RWPE2 (cell line): ENCODE data around the gene NET1.

Experiments
- ATAC-seq: fragments of 200-7000 bp; cut with Tn5 transposase; 3 replicates; pipeline ENCODE4 v1.9.1; 2021; ENCODE audit warnings: low read depth
- DNase-seq: peaks from one replicate; pipeline ENCODE4 v3.0.0-alpha.2; 2020; ENCODE audit warnings: low spot score
- H3K27ac ChIP-seq: fragments of 450-650 bp; 2 replicates; pipeline ENCODE4 v1.5.1; 2017; ENCODE audit warnings: mild to moderate bottlenecking; ENCODE audit not compliant: poor library complexity, severe bottlenecking
- H3K27me3 ChIP-seq: fragments of 250-450 bp; sonication (Bioruptor Pico); 2 replicates; pipeline ENCODE4 v1.5.1; 2021; ENCODE audit warnings: mild to moderate bottlenecking, moderate library complexity; ENCODE audit not compliant: insufficient read depth, poor library complexity, severe bottlenecking
- H3K36me3 ChIP-seq: fragments of 250-450 bp; sonication (Bioruptor Pico); 2 replicates; pipeline ENCODE4 v1.5.1; 2020; ENCODE audit warnings: low read depth, mild to moderate bottlenecking, moderate library complexity
- H3K4me1 ChIP-seq: fragments of 250-450 bp; sonication (Bioruptor Pico); 2 replicates; pipeline ENCODE4 v1.5.1; 2021; ENCODE audit warnings: mild to moderate bottlenecking, moderate library complexity; ENCODE audit not compliant: insufficient read depth, poor library complexity, severe bottlenecking
- H3K4me3 ChIP-seq: fragments of 250-450 bp; sonication (Bioruptor Pico); 2 replicates; pipeline ENCODE4 v1.5.1; 2021; ENCODE audit warnings: mild to moderate bottlenecking, moderate library complexity; ENCODE audit not compliant: severe bottlenecking
- H3K9me3 ChIP-seq: fragments of 250-450 bp; sonication (Bioruptor Pico); 2 replicates; pipeline ENCODE4 v1.5.1; 2021; ENCODE audit warnings: mild to moderate bottlenecking, moderate library complexity; ENCODE audit not compliant: severe bottlenecking
- TF ChIP-seq, protein P1 (sequence below): fragments of 450-650 bp; IDR thresholded peaks from one replicate; pipeline ENCODE4 v1.5.1; 2017; ENCODE audit warnings: mild to moderate bottlenecking, moderate library complexity; ENCODE audit not compliant: poor library complexity, severe bottlenecking

NET1 gene

DNA sequence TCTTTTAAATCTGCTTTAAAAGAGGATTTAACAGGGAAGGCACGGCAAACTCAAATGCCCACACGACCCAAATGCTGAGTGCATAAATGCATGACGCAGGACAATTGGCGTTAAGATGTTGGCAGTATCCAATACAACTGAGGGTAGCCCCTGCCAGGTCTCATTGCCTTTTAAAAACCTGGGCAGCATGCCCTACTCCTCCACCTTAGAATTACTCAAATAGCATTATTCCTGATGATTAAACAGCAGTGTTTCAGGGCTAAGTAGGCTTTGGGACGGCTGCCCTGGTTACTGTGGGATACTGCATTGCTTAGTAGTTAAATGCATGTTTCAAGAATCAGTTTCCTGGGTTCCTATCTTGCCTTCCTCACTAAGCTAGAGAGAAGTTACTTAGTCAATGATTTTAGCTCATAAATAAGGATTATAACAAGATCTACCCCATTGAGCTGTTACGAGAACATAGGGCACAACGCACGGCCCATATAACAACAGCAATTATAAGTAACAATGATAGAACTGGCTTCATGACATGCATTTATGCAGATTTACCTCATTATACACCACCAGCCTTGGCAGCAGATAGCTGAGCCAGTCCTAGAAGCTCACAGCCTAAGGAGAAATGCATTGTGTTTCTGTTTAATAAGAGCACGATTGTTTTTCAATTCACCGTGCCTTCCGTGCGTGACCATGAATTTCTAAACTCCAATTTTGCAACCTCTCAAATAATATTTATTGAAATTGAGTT is 15.6 kb upstream of the NET1 start:
- no peak for ATAC-seq

DNA sequence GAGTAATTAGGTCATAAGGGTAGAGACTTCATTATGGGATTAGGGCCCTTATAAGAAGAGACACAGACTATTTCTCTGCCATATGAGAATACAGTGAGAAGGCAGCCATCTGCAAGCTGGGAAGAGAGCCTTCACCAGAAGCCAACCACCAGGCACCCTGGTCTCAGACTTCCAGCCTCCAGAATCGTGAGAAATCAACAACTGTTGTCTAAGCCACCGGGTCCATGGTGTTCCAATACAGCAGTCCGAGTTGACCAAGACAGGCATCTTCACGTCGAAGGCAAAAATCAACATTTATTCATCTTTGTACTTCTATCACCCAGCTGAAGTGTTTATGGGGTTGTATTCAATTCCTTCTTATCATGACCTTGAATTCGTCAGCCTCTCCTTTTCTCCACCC is 13.0 kb upstream of the NET1 start:
- no peaks in the 10 kb centered on the region for H3K27me3 ChIP-seq

More for the DNA sequence above, 15.6 kb upstream of the NET1 start:
- no peaks in the 10 kb centered on the region for H3K27me3 ChIP-seq
- no peaks in the 10 kb centered on the region for H3K36me3 ChIP-seq
- no peak overlapping the region for H3K27ac ChIP-seq
- no peaks in the 10 kb centered on the region for H3K4me1 ChIP-seq
- TF ChIP-seq, protein P1, sequence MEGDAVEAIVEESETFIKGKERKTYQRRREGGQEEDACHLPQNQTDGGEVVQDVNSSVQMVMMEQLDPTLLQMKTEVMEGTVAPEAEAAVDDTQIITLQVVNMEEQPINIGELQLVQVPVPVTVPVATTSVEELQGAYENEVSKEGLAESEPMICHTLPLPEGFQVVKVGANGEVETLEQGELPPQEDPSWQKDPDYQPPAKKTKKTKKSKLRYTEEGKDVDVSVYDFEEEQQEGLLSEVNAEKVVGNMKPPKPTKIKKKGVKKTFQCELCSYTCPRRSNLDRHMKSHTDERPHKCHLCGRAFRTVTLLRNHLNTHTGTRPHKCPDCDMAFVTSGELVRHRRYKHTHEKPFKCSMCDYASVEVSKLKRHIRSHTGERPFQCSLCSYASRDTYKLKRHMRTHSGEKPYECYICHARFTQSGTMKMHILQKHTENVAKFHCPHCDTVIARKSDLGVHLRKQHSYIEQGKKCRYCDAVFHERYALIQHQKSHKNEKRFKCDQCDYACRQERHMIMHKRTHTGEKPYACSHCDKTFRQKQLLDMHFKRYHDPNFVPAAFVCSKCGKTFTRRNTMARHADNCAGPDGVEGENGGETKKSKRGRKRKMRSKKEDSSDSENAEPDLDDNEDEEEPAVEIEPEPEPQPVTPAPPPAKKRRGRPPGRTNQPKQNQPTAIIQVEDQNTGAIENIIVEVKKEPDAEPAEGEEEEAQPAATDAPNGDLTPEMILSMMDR, result no peak
- no peaks in the 10 kb centered on the region for H3K9me3 ChIP-seq
- no peak for DNase-seq
- H3K4me3 ChIP-seq, result no peak overlapping the region

DNA sequence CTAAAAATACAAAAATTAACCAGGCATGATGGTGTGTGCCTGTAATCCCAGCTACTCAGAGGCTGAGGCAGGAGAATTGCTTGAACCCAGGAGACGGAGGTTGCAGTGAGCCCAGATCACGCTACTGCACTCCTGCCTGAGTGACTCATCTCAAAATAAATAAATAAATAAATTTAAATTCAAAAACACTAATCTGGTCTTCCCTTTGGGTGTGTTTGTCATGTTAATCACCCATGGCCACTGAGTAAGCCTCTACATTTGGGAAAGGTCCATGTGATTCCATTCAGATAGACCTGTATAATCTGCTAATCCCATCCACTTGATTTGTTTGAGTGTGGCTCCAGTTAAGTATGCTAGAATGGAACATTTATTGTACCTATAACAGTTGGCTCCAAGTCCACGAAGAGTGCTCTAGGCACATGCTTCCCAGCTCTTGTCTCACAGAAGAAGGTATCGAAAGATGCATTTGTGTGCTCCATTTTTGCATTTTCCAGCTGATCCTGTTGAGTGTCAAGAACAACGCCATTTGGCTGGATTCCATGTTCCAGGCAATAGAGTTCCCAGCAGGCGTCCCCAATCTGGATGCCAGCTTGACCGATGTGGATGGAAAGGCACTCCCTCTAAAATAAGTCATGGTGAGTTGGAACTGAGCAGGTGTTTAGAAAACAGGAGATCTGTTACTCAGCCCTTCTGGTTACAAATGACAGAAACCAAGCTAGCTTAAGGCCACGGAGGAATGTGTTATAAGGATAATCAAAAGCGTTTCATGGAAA is 11.7 kb upstream of the NET1 start:
- Histone ChIP-seq H3K4me3 (no peak overlapping the region), H3K9me3 (no peaks in the 10 kb centered on the region), H3K27me3 (no peaks in the 10 kb centered on the region), H3K4me1 (peaks cover 8% of the 10 kb centered on the region), H3K36me3 (no peaks in the 10 kb centered on the region), H3K27ac (no peak overlapping the region)
- DNase-seq (no peak), ATAC-seq (no peak)
- TF ChIP-seq, protein P1, result no peak

More for the DNA sequence above, 13.0 kb upstream of the NET1 start:
- no peaks in the 10 kb centered on the region for H3K4me1 ChIP-seq
- no peak overlapping the region for H3K4me3 ChIP-seq
- no peaks in the 10 kb centered on the region for H3K36me3 ChIP-seq
- H3K27ac ChIP-seq, result no peak overlapping the region
- ATAC-seq (no peak), DNase-seq (no peak)
- TF ChIP-seq, protein P1, result no peak
- H3K9me3 ChIP-seq, result no peaks in the 10 kb centered on the region

DNA sequence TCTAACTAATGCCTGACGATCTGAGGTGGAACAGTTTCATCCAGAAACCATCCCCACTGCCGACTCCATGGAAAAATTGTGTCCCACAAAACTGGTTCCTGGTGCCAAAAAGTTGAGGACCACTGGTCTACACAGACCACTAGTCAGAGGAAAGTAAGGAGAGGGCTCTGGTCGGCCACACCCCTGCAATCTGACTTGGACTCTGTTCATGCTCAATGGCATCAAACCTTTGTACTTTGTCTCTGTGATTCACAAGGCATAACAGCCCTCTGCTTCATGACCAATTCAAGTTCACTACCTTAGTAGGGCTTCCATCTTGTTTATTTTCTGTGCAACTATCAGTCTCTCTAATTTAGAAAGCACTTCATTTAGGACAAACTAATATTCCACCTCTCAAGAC is 9.6 kb upstream of the NET1 start:
- H3K9me3 ChIP-seq, result peaks cover 8% of the 10 kb centered on the region
- H3K4me3 ChIP-seq, result no peak overlapping the region
- TF ChIP-seq, protein P1, result no peak
- H3K36me3 ChIP-seq, result no peaks in the 10 kb centered on the region
- no peaks in the 10 kb centered on the region for H3K27me3 ChIP-seq
- ATAC-seq, result no peak
- DNase-seq, result no peak
- H3K27ac ChIP-seq, result no peak overlapping the region
- H3K4me1 ChIP-seq, result peaks cover 8% of the 10 kb centered on the region
